ENCODE measurements around the gene EXOC6. TPM values are rescaled to one million over a fixed set of nuclear protein-coding genes. Genes with fewer than 3 reads are reported as not detected.
A peak's percentile ranks its signal among the peaks of the same experiment; 100 is the strongest.

EXOC6 gene
- total RNA-seq, result 17.4 TPM
- polyA plus RNA-seq, result 10.6 TPM
- long read RNA-seq, donor 1, result 0 reads
- long read RNA-seq, donor 2, result 0 reads
- long read RNA-seq, donor 3, partial matches to known transcripts, result 0 of 1 reads
- long read RNA-seq, donor 3, other reads (novel, unspliced or antisense), result 0 of 1 reads
- long read RNA-seq, donor 4, partial matches to known transcripts, result 0 of 1 reads
- long read RNA-seq, donor 4, other reads (novel, unspliced or antisense), result 0 of 1 reads
- long read RNA-seq, donor 5, partial matches to known transcripts, result 0 of 3 reads
- long read RNA-seq, donor 5, other reads (novel, unspliced or antisense), result 0 of 3 reads
- long read RNA-seq, donor 6, partial matches to known transcripts, result 0 of 1 reads
- long read RNA-seq, donor 6, other reads (novel, unspliced or antisense), result 0 of 1 reads
- long read RNA-seq, donor 7, partial matches to known transcripts, result 0 of 3 reads
- long read RNA-seq, donor 7, other reads (novel, unspliced or antisense), result 0 of 3 reads
- long read RNA-seq, donor 8, partial matches to known transcripts, result 0 of 1 reads
- long read RNA-seq, donor 8, other reads (novel, unspliced or antisense), result 0 of 1 reads
- long read RNA-seq, donor 9, partial matches to known transcripts, result 0 of 4 reads
- long read RNA-seq, donor 9, other reads (novel, unspliced or antisense), result 0 of 4 reads
- long read RNA-seq, donor 10, result 0 reads

GRCh38 chr10:92848441-92849233 lies at the start of gene EXOC6:
EXOC6 (plus strand) TSS chr10:92848520; CDS start chr10:92848534, 14 bp downstream.
- Histone ChIP-seq H3K27ac (ENCODE audit: low read depth in 1 of 2, low read length in 1 of 2) (peak within 1 kb of the TSS; percentile 93 to 99), H3K4me1 (ENCODE audit: control insufficient read depth in 2 of 2, insufficient read depth in 2 of 2, low read length in 2 of 2) (peaks cover 3 to 7% of the 10 kb centered on the region in 2 donors), H3K27me3 (ENCODE audit: control insufficient read depth in 2 of 2, insufficient read depth in 1 of 2, low read length in 1 of 2) (no peaks in the 10 kb centered on the region), H3K4me3 (ENCODE audit: low read length in 2 of 2) (peak within 1 kb of the TSS; percentile 63 to 91), H3K36me3 (ENCODE audit: control insufficient read depth in 2 of 2, insufficient read depth in 2 of 2, low read length in 1 of 2) (no peaks in the 10 kb centered on the region), H3K9me3 (ENCODE audit: control insufficient read depth in 2 of 2, insufficient read depth in 1 of 2, low read length in 1 of 2) (no peaks in the 10 kb centered on the region)
- under 1% methylated on average over 103 of the region's 103 CpGs for WGBS
- DNase-seq (ENCODE audit: low read depth in 6 of 9, low spot score in 9 of 9), result peak; percentile 69 to 95 (median 87)

- Histone ChIP-seq H3K27ac (ENCODE audit: low read depth in 1 of 2, low read length in 1 of 2) (no peak overlapping the region), H3K27me3 (ENCODE audit: control insufficient read depth in 2 of 2, insufficient read depth in 1 of 2, low read length in 1 of 2) (no peaks in the 10 kb centered on the region), H3K4me3 (ENCODE audit: low read length in 2 of 2) (no peak overlapping the region), H3K36me3 (ENCODE audit: control insufficient read depth in 2 of 2, insufficient read depth in 2 of 2, low read length in 1 of 2) (no peaks in the 10 kb centered on the region), H3K9me3 (ENCODE audit: control insufficient read depth in 2 of 2, insufficient read depth in 1 of 2, low read length in 1 of 2) (no peaks in the 10 kb centered on the region), H3K4me1 (ENCODE audit: control insufficient read depth in 2 of 2, insufficient read depth in 2 of 2, low read length in 2 of 2) (no peaks in the 10 kb centered on the region)
- no peak for DNase-seq (ENCODE audit: low read depth in 6 of 9, low spot score in 9 of 9)
- WGBS, result 60% methylated on average over 2 of the region's 2 CpGs
Measured at GRCh38 chr10:92799568-92799967, 48.8 kb upstream of the EXOC6 start.

- Histone ChIP-seq H3K27ac (ENCODE audit: low read depth in 1 of 2, low read length in 1 of 2) (no peak overlapping the region), H3K4me3 (ENCODE audit: low read length in 2 of 2) (no peak overlapping the region), H3K9me3 (ENCODE audit: control insufficient read depth in 2 of 2, insufficient read depth in 1 of 2, low read length in 1 of 2) (no peaks in the 10 kb centered on the region), H3K4me1 (ENCODE audit: control insufficient read depth in 2 of 2, insufficient read depth in 2 of 2, low read length in 2 of 2) (no peaks in the 10 kb centered on the region), H3K27me3 (ENCODE audit: control insufficient read depth in 2 of 2, insufficient read depth in 1 of 2, low read length in 1 of 2) (no peaks in the 10 kb centered on the region), H3K36me3 (ENCODE audit: control insufficient read depth in 2 of 2, insufficient read depth in 2 of 2, low read length in 1 of 2) (no peaks in the 10 kb centered on the region)
- WGBS, result 82% methylated on average over 5 of the region's 5 CpGs
- DNase-seq (ENCODE audit: low read depth in 6 of 9, low spot score in 9 of 9), result no peak
Measured at GRCh38 chr10:92800134-92800733, 48.1 kb upstream of the EXOC6 start.

GRCh38 chr10:92801978-92802872 lies 46.1 kb upstream of the EXOC6 start:
- Histone ChIP-seq H3K4me3 (ENCODE audit: low read length in 2 of 2) (no peak overlapping the region), H3K36me3 (ENCODE audit: control insufficient read depth in 2 of 2, insufficient read depth in 2 of 2, low read length in 1 of 2) (no peaks in the 10 kb centered on the region), H3K27me3 (ENCODE audit: control insufficient read depth in 2 of 2, insufficient read depth in 1 of 2, low read length in 1 of 2) (no peaks in the 10 kb centered on the region), H3K9me3 (ENCODE audit: control insufficient read depth in 2 of 2, insufficient read depth in 1 of 2, low read length in 1 of 2) (no peaks in the 10 kb centered on the region), H3K27ac (ENCODE audit: low read depth in 1 of 2, low read length in 1 of 2) (no peak overlapping the region), H3K4me1 (ENCODE audit: control insufficient read depth in 2 of 2, insufficient read depth in 2 of 2, low read length in 2 of 2) (no peaks in the 10 kb centered on the region)
- WGBS, result 86% methylated on average over 9 of the region's 9 CpGs
- no peak for DNase-seq (ENCODE audit: low read depth in 6 of 9, low spot score in 9 of 9)

- no peak for DNase-seq (ENCODE audit: low read depth in 6 of 9, low spot score in 9 of 9)
- no peak overlapping the region for H3K4me3 ChIP-seq (ENCODE audit: low read length in 2 of 2)
- H3K36me3 ChIP-seq (ENCODE audit: control insufficient read depth in 2 of 2, insufficient read depth in 2 of 2, low read length in 1 of 2), result no peaks in the 10 kb centered on the region
- WGBS, result 92% methylated on average over 3 of the region's 3 CpGs
- H3K4me1 ChIP-seq (ENCODE audit: control insufficient read depth in 2 of 2, insufficient read depth in 2 of 2, low read length in 2 of 2), result no peaks in the 10 kb centered on the region
- H3K9me3 ChIP-seq (ENCODE audit: control insufficient read depth in 2 of 2, insufficient read depth in 1 of 2, low read length in 1 of 2), result no peaks in the 10 kb centered on the region
- H3K27me3 ChIP-seq (ENCODE audit: control insufficient read depth in 2 of 2, insufficient read depth in 1 of 2, low read length in 1 of 2), result no peaks in the 10 kb centered on the region
- no peak overlapping the region for H3K27ac ChIP-seq (ENCODE audit: low read depth in 1 of 2, low read length in 1 of 2)
Measured at GRCh38 chr10:92809840-92810239, 38.5 kb upstream of the EXOC6 start.

- DNase-seq (ENCODE audit: low read depth in 6 of 9, low spot score in 9 of 9), result no peak
- H3K27ac ChIP-seq (ENCODE audit: low read depth in 1 of 2, low read length in 1 of 2), result no peak overlapping the region
- H3K4me1 ChIP-seq (ENCODE audit: control insufficient read depth in 2 of 2, insufficient read depth in 2 of 2, low read length in 2 of 2), result no peaks in the 10 kb centered on the region
- 71% methylated on average over 4 of the region's 4 CpGs for WGBS
- no peaks in the 10 kb centered on the region for H3K36me3 ChIP-seq (ENCODE audit: control insufficient read depth in 2 of 2, insufficient read depth in 2 of 2, low read length in 1 of 2)
- no peaks in the 10 kb centered on the region for H3K27me3 ChIP-seq (ENCODE audit: control insufficient read depth in 2 of 2, insufficient read depth in 1 of 2, low read length in 1 of 2)
- H3K9me3 ChIP-seq (ENCODE audit: control insufficient read depth in 2 of 2, insufficient read depth in 1 of 2, low read length in 1 of 2), result no peaks in the 10 kb centered on the region
- H3K4me3 ChIP-seq (ENCODE audit: low read length in 2 of 2), result no peak overlapping the region
Measured at GRCh38 chr10:92810934-92811532, 37.3 kb upstream of the EXOC6 start.

- no peaks in the 10 kb centered on the region for H3K27me3 ChIP-seq (ENCODE audit: control insufficient read depth in 2 of 2, insufficient read depth in 1 of 2, low read length in 1 of 2)
- WGBS, result 91% methylated on average over 1 of the region's 1 CpG
- no peak overlapping the region for H3K27ac ChIP-seq (ENCODE audit: low read depth in 1 of 2, low read length in 1 of 2)
- no peaks in the 10 kb centered on the region for H3K9me3 ChIP-seq (ENCODE audit: control insufficient read depth in 2 of 2, insufficient read depth in 1 of 2, low read length in 1 of 2)
- no peaks in the 10 kb centered on the region for H3K4me1 ChIP-seq (ENCODE audit: control insufficient read depth in 2 of 2, insufficient read depth in 2 of 2, low read length in 2 of 2)
- DNase-seq (ENCODE audit: low read depth in 6 of 9, low spot score in 9 of 9), result no peak
- no peak overlapping the region for H3K4me3 ChIP-seq (ENCODE audit: low read length in 2 of 2)
- H3K36me3 ChIP-seq (ENCODE audit: control insufficient read depth in 2 of 2, insufficient read depth in 2 of 2, low read length in 1 of 2), result no peaks in the 10 kb centered on the region
Measured at GRCh38 chr10:92811986-92812385, 36.3 kb upstream of the EXOC6 start.

GRCh38 chr10:92813979-92814378 lies 34.3 kb upstream of the EXOC6 start:
- no peak overlapping the region for H3K4me3 ChIP-seq (ENCODE audit: low read length in 2 of 2)
- 96% methylated on average over 4 of the region's 4 CpGs for WGBS
- H3K9me3 ChIP-seq (ENCODE audit: control insufficient read depth in 2 of 2, insufficient read depth in 1 of 2, low read length in 1 of 2), result no peaks in the 10 kb centered on the region
- no peaks in the 10 kb centered on the region for H3K36me3 ChIP-seq (ENCODE audit: control insufficient read depth in 2 of 2, insufficient read depth in 2 of 2, low read length in 1 of 2)
- H3K27ac ChIP-seq (ENCODE audit: low read depth in 1 of 2, low read length in 1 of 2), result no peak overlapping the region
- DNase-seq (ENCODE audit: low read depth in 6 of 9, low spot score in 9 of 9), result no peak
- no peaks in the 10 kb centered on the region for H3K27me3 ChIP-seq (ENCODE audit: control insufficient read depth in 2 of 2, insufficient read depth in 1 of 2, low read length in 1 of 2)
- H3K4me1 ChIP-seq (ENCODE audit: control insufficient read depth in 2 of 2, insufficient read depth in 2 of 2, low read length in 2 of 2), result no peaks in the 10 kb centered on the region

Data from thymus (tissue), 14 donors.